Lung (tissue), 16 donors: Measurements from ENCODE around the gene ADAMTS9. TPM values are rescaled to one million over a fixed set of nuclear protein-coding genes. Genes with fewer than 3 reads are reported as not detected.

Source experiments
- ATAC-seq: fragments of 200-7000 bp; cut with Tn5 transposase; one replicate; pipeline ENCODE4 v1.9.1; 2020; ENCODE audit warnings: moderate number of reproducible peaks; ENCODE audit not compliant: insufficient read depth, low FRiP score
- DNase-seq, 3 donors: peaks; one replicate each; pipeline ENCODE4 v3.0.0-alpha.2; 2013 to 2017
- H3K27ac ChIP-seq, 2 donors: one replicate each; pipeline ENCODE4 v1.5.1; 2013; ENCODE audit warnings: mild to moderate bottlenecking in 2 of 2, moderate library complexity in 2 of 2, control low read depth in 1 of 2, inconsistent platforms in 1 of 2, low read depth in 1 of 2, low read length in 1 of 2
- H3K27me3 ChIP-seq, 3 donors: one replicate each; pipeline ENCODE4 v1.5.1; 2013; ENCODE audit warnings: low read length in 2 of 3; ENCODE audit not compliant: control insufficient read depth in 3 of 3, insufficient read depth in 3 of 3
- H3K36me3 ChIP-seq, 4 donors: one replicate each; pipeline ENCODE4 v1.5.1; 2013; ENCODE audit warnings: low read length in 4 of 4, mild to moderate bottlenecking in 1 of 4, moderate library complexity in 1 of 4; ENCODE audit not compliant: control insufficient read depth in 4 of 4, insufficient read depth in 4 of 4
- H3K4me1 ChIP-seq, 5 donors: one replicate each; pipeline ENCODE4 v1.5.1; 2013; ENCODE audit warnings: low read length in 5 of 5, mild to moderate bottlenecking in 2 of 5, moderate library complexity in 1 of 5; ENCODE audit not compliant: control insufficient read depth in 5 of 5, insufficient read depth in 5 of 5
- H3K4me3 ChIP-seq: one replicate; pipeline ENCODE4 v1.5.1; 2013; ENCODE audit warnings: mild to moderate bottlenecking, control low read depth, moderate library complexity
- H3K9ac ChIP-seq, 2 donors: one replicate each; pipeline ENCODE4 v1.5.1; 2013; ENCODE audit warnings: low read length in 2 of 2, control low read depth in 1 of 2; ENCODE audit not compliant: insufficient read depth in 1 of 2
- H3K9me3 ChIP-seq, 4 donors: one replicate each; pipeline ENCODE4 v1.5.1; 2013; ENCODE audit warnings: low read length in 3 of 4, mild to moderate bottlenecking in 1 of 4, moderate library complexity in 1 of 4; ENCODE audit not compliant: control insufficient read depth in 4 of 4, insufficient read depth in 3 of 4
- WGBS, 2 donors: extraction: QIAGEN DNeasy Blood & Tissue Kit; methylation state at CpG; one replicate each; pipeline ENCODE4 v1.1.7; 2013; 5-methylcytosine and 5-hydroxymethylcytosine counted together
- long read RNA-seq, 5 donors: transcript quantifications; one replicate each; lab custom pipeline, GENCODE V29; 2026
- polyA plus RNA-seq, 2 donors: library from polyadenylated mRNA; stranded (reverse); fragments of 200-250 nt; gene quantifications; one replicate each; pipeline ENCODE4 v1.2.1, GENCODE V29; 2013
- total RNA-seq, 2 donors: library from RNA; depleted of rRNA in 1 of 2; stranded (reverse); fragments of >200 nt in 1 of 2; gene quantifications; one replicate each; pipeline ENCODE4 v1.2.1, GENCODE V29; 2014 to 2021
- TF ChIP-seq, protein P1 (sequence below): IDR thresholded peaks from 2 replicates; pipeline ENCODE4 v1.5.1; 2012; ENCODE audit warnings: mild to moderate bottlenecking; ENCODE audit errors: control extremely low read depth, extremely low read depth
- donor health status: control.
- donor health status: control.
- donor health status: Bipolar disorder and iron deficiency.
- donor health status: healthy.
- donor health status: DM: yes; HTN: yes; CAD: no.

Gene ADAMTS9, protein sequence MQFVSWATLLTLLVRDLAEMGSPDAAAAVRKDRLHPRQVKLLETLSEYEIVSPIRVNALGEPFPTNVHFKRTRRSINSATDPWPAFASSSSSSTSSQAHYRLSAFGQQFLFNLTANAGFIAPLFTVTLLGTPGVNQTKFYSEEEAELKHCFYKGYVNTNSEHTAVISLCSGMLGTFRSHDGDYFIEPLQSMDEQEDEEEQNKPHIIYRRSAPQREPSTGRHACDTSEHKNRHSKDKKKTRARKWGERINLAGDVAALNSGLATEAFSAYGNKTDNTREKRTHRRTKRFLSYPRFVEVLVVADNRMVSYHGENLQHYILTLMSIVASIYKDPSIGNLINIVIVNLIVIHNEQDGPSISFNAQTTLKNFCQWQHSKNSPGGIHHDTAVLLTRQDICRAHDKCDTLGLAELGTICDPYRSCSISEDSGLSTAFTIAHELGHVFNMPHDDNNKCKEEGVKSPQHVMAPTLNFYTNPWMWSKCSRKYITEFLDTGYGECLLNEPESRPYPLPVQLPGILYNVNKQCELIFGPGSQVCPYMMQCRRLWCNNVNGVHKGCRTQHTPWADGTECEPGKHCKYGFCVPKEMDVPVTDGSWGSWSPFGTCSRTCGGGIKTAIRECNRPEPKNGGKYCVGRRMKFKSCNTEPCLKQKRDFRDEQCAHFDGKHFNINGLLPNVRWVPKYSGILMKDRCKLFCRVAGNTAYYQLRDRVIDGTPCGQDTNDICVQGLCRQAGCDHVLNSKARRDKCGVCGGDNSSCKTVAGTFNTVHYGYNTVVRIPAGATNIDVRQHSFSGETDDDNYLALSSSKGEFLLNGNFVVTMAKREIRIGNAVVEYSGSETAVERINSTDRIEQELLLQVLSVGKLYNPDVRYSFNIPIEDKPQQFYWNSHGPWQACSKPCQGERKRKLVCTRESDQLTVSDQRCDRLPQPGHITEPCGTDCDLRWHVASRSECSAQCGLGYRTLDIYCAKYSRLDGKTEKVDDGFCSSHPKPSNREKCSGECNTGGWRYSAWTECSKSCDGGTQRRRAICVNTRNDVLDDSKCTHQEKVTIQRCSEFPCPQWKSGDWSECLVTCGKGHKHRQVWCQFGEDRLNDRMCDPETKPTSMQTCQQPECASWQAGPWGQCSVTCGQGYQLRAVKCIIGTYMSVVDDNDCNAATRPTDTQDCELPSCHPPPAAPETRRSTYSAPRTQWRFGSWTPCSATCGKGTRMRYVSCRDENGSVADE (N-terminal part only)
- total RNA-seq (10 to 100 TPM; 46.2 to 75.6 TPM), polyA plus RNA-seq (10 to 100 TPM; 29.9 to 39.6 TPM)
- long read RNA-seq, donor 1, partial matches to known transcripts, result 5 of 10 reads
- long read RNA-seq, donor 1, other reads (novel, unspliced or antisense), result 0 of 10 reads
- long read RNA-seq, donor 2, partial matches to known transcripts, result 0 of 3 reads
- long read RNA-seq, donor 2, other reads (novel, unspliced or antisense), result 0 of 3 reads
- long read RNA-seq, donor 3, partial matches to known transcripts, result 0 of 1 reads
- long read RNA-seq, donor 3, other reads (novel, unspliced or antisense), result 0 of 1 reads
- long read RNA-seq, donor 4, result 0 reads
- long read RNA-seq, donor 5, partial matches to known transcripts, result 23 of 28 reads
- long read RNA-seq, donor 5, other reads (novel, unspliced or antisense), result 0 of 28 reads

DNA sequence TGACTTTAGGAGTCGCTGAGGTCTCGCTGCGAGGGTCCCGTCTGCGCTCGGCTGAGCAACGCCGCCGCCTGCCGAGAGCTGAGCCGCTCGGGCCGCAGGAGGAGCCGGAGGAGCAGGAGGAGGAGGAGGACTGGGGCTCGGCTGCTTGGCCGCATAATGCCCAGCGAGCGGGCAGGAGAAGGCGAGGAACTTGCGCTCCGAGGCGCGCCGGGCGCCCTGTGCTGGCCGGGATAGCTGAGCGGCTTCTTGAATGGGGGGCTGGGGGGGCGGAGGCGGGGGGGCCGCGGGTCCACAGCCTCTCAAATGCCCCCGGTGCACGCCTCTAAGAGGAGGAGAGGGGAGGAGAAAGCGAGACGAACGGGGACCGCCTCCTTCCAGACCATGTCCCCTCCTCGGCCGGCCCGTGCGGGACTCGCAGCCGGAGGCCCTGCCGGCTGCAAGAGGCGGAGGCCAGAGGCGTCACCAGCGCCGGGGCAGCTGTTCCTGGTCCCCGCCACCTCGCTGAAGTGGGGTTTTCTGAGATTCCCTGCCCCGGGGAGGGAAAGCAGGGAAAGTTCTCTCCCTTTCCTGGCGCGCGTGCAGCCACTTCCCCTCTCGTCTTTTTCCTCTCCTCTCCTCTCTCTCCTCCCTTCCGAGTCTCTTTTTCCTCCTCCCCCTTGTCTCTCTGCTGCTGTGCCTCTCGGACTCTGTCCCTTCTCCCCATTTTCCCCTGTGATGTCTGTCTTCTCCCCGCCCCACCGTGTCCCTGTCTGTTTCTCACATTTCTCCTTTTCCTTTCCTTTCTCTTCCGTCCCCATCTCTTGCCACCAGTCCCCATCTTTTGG is at the start of gene ADAMTS9:
ADAMTS9 (minus strand) TSS at position 220 of the 824 bp plus-strand sequence. CDS start 343 bp downstream, outside the sequence.
- Histone ChIP-seq H3K9ac (peak within 1 kb of the TSS; percentile 92 to 95), H3K9me3 (no peaks in the 10 kb centered on the region), H3K4me1 (peaks cover 4 to 22% (median 10%) of the 10 kb centered on the region in 5 donors), H3K4me3 (peak within 1 kb of the TSS; percentile 78), H3K27me3 (no peaks in the 10 kb centered on the region), H3K27ac (peak within 1 kb of the TSS; percentile 91 to 94), H3K36me3 (peaks cover 0 to 3% (median 0%) of the 10 kb centered on the region in 4 donors)
- ATAC-seq (peak; percentile 29), DNase-seq (peak; percentile 97 to 99 (median 98))
- TF ChIP-seq, protein P1, sequence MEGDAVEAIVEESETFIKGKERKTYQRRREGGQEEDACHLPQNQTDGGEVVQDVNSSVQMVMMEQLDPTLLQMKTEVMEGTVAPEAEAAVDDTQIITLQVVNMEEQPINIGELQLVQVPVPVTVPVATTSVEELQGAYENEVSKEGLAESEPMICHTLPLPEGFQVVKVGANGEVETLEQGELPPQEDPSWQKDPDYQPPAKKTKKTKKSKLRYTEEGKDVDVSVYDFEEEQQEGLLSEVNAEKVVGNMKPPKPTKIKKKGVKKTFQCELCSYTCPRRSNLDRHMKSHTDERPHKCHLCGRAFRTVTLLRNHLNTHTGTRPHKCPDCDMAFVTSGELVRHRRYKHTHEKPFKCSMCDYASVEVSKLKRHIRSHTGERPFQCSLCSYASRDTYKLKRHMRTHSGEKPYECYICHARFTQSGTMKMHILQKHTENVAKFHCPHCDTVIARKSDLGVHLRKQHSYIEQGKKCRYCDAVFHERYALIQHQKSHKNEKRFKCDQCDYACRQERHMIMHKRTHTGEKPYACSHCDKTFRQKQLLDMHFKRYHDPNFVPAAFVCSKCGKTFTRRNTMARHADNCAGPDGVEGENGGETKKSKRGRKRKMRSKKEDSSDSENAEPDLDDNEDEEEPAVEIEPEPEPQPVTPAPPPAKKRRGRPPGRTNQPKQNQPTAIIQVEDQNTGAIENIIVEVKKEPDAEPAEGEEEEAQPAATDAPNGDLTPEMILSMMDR, result no peak
- WGBS, 2 donors, result 0 to 1% methylated on average over 54 to 60 of the region's 60 CpGs

- TF ChIP-seq, protein P1, result no peak
- no peak for DNase-seq
- Histone ChIP-seq H3K36me3 (peaks cover 0 to 3% (median 0%) of the 10 kb centered on the region in 4 donors), H3K9me3 (no peaks in the 10 kb centered on the region), H3K4me3 (no peak overlapping the region), H3K27me3 (no peaks in the 10 kb centered on the region), H3K4me1 (peaks cover 0 to 10% (median 0%) of the 10 kb centered on the region in 5 donors), H3K27ac (no peak overlapping the region), H3K9ac (no peak overlapping the region)
- ATAC-seq, result no peak
- 85 to 87% methylated on average over 1 of the region's 1 CpG for WGBS, 2 donors
Observed at GRCh38 chr3:64732576-64732975, 44.8 kb upstream of the ADAMTS9 start.
